ENCODE data around the gene MED20.
A peak's percentile ranks its signal among the peaks of the same experiment; 100 is the strongest.
"Not testable (repeated sequence)": the region's sequence is repeated elsewhere in the genome, so short reads cannot be mapped to it uniquely, and the experiment has no call there.

Gene MED20, protein sequence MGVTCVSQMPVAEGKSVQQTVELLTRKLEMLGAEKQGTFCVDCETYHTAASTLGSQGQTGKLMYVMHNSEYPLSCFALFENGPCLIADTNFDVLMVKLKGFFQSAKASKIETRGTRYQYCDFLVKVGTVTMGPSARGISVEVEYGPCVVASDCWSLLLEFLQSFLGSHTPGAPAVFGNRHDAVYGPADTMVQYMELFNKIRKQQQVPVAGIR

DNA sequence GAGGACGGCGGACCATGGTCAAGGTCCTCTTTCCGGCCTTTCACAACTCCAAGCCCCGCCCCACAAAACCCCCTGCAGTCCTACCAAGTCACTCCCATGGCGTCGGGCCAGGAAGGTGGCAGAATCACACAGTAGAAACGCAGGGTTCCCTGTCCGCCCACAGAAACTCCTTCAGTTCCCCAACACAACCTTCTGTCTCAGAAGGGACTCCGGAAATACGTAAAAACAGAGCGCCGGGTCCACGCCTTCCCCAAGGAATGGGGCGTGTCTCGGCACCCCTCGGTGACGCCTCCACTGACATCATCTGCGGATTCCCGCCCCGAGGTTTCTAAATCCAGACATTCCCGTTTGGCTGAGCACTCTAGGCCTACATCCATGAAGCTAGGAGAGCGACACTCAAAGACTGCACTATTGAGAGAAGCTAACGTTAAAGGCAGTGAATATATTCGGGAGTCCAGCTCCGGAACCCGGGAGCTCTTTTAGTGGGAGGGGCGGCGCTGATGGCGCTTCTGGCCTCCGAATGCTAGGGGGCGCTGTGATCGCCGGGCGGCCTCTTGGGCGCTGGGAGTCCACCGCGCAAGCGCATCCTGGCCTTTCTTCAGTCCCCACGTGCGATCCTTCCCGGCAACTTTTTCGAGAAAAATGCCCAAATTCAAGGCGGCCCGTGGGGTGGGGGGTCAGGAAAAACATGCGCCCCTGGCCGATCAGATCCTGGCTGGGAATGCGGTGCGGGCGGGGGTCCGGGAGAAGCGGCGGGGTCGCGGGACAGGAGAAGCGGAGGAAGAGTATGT lies at the start of gene MED20, which contains the start of gene BYSL:
TSS of gene MED20 (minus strand) at position 219 of the 791 bp plus-strand sequence. CDS start at position 98, 121 bp downstream.
TSS of gene BYSL (plus strand) at position 579 of the 791 bp plus-strand sequence. CDS start at position 643, 64 bp downstream.
- DNase-seq, result peak; percentile 86

DNA sequence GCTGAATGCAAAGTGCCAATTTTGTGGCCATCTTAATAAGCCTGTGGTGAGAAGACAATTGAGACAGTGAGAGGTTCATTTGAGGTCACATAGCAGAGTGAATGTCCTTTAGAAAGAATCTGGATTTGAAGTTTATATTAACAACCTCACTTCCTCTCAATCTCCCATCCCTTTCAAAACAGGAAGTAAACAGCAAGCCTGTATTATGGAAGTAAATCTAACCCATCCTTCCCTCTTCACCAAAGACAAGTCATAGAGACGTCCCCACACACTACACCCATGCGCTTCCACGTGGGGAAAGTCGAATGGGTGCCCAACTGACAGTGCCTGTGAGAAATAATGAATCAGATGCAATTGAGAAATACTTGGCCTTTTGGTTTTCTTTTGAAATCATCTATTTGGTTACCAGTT lies 49.5 kb upstream of the MED20 start:
- DNase-seq, result no peak

DNA sequence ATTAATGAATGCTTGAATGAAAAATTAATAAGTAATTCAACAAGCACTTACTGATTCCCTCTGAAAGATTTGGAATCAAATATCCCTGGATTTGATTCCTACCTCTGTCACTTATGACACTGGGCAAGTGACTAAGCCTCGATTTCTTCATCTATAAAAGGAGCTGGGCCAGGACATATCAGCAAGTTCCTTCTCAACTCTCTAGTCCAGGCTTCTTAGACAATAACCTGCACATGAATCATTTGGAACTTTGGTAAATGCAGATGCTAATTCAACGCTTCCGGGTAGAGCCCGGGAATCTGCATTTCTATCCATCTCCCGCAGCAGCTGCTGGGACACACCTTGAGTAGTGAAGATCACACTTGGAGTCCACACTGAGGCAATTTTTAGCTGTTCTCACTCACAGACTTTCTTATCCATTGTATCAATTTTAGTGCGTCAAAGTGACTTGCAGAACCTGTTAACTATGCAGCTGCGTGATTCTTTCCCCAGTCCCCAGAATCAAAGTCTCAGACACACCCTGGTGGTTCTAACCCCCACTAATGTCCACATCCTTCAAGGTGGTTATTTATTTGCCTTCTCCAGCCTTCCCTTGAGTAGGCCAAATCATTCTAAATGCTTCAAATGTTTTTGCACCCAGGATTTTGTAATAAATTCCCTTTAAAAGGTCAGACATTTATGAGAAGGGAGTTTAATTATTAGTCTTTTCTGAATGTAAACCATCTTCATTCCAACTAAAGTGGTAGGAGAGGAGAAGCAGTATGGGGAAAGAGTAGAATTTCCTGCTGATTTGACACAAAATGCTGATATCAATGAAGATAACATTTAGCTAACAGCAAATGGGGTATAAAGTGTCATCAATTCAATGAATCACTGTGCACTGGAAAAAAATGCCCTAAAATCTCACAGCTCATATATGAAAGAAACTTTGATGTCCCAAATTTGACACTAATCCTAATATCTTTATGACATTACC lies 46.7 kb upstream of the MED20 start:
- DNase-seq, result no peak

DNA sequence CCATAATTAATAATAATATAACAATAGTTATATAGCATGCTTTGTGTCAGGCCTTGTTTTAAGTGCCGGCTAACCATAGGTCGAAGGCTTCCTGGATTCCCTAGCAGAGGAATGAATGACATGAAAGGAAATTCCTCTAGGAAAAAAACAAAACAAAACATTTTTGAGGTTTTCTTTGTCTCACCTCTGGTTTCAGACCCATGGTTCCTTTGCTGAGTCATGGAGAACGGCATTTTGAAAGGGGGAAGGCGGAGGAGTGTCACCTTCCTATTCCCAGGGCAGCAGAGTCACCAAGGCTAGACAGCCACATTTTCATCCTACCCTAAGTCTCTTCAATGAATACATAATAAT lies 46.0 kb upstream of the MED20 start:
- no peak for DNase-seq

DNA sequence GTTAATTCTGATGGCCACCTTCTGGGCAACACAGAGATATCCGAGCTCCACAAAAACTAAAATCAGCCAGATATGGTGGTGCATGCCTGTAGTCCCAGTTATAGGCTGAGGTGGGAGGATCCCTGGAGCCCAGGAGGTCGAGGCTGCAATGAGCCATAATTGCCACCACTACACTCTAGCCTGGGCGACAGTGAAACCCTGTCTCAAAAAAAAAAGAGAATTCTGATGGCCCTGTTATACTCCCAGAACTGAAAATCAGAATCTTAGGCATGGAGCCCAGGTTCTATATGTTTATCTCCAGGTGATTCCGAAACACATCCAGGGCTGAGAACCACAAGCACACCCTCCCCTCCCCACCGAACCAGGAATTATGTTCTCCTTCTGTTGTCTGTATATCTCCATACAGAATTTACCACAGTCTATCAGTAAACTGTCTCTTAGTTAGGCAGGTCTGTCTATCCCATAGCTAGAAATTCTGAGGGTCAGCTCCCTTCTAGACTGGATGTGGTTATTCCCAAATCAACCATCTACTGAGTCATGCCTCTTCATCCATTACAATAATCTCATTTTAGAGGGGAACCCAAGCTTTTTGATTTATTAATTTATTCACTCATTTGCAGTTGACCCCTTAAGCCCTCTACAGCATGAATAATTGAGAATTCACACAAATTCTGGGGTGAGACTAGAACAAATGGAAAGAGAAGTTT lies 45.4 kb upstream of the MED20 start:
- no peak for DNase-seq

DNA sequence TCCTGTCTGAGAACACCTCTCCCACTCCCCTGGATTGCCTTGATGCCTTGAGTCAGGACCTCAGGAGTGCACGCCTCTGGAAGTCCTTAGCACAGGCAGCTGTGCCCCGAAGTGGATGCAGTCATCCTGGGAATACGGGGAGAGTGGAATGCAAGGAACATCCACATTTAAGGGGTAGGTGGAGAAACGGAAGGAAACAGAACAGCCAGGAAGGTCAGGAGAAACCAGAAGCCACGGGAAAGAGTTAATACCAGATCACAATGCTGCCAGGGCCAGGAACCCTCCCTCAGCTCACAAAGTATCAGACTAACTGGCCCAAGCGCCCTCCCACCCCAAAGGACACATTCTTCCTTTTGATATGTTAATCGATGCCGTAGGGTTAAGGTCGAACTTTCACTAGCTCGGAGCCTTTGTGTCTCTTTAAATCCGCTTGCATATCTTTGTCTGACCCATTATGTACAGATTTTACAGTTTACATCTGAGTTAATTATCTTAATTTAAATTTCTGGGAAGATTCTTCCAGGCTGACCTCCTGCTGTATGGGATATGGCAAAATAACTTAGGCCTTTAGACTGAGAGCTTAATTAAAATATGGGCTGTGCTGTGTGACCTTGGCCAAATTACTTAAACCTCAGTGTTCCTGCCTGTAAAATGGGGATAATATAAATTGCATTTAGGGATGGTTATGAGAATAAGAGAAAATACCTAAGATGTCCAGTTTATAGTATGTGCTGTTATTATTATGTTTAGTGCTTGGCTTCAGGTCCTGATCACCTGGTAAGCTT lies 44.7 kb upstream of the MED20 start:
- no peak for DNase-seq

DNA sequence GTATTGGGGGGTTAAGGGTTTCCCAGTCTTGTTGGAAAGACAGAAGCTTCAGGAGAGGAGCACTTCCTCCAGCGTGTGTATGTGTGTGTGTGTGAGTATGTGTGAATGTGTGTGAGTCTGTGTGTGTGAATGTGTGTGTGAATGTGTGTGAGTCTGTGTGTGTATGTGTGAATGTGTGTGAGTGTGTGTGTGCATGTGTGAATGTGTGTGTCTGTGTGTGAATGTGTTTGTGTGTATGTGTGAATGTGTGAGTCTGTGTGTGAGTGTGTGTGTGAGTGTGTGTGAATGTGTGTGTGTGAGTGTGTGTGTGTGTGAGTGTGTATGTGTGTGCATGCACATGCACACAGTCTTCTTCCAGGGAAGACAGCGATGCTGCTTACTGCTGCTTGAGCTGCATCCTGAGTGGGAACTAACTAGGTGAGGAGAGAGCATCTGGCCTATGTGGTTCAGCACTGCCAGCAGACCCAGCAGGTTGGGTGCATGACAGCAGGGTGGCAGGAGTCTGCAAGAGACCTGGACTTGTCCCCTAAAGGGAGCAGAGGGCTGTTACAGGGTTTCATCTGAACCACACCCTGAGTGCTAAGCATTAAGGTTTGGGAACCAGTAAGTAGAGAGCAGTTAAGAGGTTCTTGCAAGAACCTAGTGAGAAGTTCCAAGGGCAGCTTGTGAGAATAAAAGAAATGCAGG lies 43.4 kb upstream of the MED20 start:
- no peak for DNase-seq

DNA sequence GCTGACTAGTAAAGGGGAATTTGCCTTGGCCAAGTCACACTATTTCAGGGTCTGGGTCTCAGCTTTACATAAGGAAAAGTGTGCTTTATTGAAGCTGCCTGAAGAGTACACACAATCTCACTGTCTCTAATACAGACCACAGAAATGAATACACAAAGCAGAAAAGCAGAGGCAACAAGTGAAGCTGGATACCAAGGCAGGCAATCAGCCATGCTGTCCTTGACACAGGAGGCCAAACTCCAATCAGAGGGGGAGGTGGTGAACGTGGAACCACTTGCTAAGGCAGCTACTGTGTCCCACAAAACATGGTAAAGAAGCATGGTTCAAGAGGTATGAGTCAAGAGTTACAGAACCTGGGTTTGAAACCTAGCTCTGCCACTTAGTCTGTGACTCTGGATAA lies 42.4 kb upstream of the MED20 start:
- no peak for DNase-seq

DNA sequence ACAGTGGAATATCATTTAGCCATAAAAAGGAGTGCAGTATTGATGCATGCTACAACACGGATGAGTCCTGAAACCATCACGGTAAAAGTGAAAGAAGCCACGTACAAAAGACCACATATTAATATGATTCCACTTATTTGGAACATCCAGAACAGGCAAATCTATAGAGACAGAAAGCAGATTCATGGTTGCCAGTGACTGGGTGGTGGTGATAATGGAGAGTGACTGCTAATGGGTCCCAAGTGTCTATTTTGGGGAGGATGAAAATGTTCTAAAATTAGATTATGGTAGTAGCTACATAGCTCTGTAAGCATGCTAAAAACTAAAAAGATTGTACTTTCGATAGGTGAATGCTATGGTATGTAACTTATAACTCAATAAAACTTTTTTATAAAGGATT lies 39.1 kb upstream of the MED20 start:
- DNase-seq, result no peak

DNA sequence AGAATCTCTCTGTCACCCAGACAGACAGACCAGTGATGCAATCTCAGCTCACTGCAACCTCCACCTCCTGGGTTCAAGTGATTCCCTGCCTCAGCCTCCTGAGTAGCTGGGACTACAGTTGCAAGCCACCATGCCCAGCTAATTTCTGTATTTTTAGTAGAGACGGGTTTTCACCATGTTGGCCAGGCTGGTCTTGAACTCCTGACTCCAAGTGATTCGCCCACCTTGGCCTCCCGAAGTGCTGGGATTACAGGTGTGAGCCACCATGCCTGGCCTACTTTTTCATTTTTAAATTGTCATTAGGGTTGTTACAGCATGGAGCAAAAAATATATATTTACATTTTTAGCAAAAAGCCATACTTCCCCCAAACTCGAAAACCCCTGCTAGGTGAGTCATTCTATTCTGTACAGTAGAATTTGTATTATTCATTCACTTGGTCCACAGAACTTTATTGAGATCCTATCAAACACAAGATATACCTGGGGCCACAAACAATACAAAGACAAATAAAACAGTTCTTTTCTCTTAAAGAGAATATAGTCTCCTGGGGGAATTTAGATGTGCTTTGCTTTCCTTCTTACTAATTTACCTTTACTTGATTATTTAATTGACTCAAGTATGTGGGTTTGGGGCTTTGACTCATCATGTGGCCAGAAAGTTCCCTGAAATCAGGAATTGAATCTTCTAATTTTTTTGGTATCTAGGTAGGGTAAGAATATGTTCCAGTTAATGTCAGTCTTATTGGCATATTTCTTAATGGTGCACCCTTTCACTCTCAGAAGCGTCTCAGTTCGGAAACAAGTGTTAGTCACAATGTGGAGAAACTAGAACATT lies 37.3 kb upstream of the MED20 start:
- DNase-seq, result no peak

DNA sequence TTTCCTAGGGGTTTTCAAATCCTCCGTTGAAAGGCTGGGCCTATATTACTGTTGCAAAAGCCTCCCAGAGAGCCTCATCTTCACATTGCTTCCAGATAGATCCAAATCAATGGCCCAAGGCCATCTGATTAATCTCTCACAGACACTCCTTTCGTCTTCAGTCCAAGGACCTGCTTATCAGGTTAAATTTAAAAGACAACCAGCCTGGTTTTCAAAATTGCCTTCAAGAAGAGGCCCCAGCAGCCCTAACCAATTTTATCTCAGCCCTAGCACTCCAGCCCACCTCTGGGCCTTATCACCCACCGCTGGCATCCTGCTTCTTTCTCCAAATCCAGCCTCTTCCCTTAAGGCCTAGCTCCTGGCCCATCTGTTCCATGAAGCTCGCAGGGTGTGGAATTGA lies 36.2 kb upstream of the MED20 start:
- DNase-seq, result no peak

DNA sequence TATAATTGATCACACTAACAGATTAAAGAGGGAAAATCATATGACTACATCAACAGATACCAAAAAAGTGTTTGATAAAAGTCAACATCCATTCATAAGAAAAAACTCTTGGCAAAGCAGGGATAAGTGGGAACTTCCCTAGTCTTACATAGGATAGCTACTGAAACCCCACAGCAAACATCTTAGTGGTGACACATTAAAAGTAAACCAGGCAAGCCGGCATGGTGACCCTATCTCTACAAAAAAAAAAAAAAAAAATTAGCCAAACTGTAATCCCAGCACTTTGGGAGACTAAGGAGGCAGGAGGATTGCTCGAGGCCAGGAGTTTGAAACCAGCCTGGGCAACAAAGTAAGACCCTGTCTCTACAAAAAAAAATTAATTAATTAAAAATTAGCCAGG lies 34.5 kb upstream of the MED20 start:
- DNase-seq, result no peak

DNA sequence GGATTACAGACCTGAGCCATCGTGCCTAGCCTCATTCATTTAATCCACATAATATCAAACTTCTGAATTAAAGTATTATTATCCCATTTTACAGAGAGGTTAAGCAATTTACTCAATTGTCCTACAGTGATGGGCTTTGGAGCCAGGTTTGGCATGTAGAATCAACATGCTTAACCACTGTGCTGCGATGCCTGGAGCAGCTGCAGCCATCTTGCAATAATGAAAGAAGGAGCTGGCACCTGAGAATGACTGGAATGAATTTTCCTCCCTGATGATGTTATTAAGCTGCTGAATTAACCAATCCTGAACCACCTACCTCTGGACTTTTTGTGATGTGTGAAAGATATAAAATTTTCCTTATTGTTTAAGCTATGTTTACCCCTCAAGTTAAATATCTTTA lies 33.7 kb upstream of the MED20 start:
- no peak for DNase-seq

DNA sequence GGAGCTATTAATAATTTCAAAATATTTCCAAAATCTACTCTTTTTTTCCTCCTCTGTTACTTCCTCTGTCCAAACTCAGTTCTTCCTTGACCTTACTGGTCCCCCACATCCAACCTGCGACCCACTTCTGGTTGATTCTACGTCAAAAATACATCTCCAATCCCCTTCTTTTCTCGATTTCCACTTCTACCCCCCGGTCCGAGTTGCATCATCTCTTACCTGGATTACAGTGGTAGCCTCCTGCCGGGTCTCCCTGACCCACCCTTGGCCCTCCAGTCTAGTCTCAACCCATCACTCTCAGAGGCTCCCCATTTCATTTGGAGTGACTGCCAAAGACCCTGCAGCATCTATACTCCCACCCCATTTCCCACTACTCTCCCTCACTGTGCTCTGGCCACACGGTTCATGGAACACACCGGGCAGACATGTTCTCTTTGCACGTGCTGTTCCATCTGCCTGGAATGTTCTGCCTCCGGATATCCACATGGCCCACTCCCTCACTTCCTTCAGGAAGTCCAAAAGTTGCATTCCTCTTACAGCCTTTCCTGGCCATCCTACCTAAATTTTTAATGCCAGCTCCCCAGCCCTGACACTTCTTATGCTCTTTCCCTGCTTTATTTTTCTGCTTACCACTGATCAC lies 26.8 kb upstream of the MED20 start:
- no peak for DNase-seq

DNA sequence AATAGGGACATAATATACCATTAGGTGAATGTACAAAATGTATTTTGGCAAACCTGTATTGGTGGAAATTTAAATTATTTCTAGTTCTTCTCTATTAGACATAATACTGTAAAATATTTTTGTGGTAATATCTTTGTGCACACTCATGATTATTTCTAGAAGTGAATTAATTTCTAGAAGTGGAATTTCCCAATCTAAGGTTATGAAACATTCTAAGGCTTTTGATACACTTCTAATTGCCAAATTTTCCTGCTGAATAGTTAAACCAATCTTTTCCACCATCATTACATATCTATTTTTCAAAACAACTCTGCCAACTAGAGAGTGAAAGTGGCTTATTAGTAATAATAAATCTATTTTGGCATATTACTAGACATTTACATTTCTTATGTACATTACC lies 22.5 kb upstream of the MED20 start:
- no peak for DNase-seq

DNA sequence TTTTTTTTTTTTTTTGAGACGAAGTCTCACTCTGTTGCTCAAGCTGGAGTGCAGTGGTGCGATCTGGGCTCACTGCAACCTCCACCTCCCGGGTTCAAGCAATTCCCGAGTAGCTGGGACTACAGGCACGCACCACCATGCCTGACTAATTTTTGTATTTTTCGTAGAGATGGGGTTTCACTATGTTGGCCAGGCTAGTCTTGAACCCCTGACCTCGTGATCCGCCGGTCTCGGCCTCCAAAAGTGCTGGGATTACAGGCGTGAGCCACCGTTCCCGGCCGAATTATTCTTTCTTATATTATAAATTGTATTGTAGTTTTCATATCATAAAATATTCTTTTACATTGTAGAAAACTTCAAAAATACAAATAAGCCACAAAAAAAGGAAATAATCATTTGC lies 21.9 kb upstream of the MED20 start:
- not testable (repeated sequence) for DNase-seq

DNA sequence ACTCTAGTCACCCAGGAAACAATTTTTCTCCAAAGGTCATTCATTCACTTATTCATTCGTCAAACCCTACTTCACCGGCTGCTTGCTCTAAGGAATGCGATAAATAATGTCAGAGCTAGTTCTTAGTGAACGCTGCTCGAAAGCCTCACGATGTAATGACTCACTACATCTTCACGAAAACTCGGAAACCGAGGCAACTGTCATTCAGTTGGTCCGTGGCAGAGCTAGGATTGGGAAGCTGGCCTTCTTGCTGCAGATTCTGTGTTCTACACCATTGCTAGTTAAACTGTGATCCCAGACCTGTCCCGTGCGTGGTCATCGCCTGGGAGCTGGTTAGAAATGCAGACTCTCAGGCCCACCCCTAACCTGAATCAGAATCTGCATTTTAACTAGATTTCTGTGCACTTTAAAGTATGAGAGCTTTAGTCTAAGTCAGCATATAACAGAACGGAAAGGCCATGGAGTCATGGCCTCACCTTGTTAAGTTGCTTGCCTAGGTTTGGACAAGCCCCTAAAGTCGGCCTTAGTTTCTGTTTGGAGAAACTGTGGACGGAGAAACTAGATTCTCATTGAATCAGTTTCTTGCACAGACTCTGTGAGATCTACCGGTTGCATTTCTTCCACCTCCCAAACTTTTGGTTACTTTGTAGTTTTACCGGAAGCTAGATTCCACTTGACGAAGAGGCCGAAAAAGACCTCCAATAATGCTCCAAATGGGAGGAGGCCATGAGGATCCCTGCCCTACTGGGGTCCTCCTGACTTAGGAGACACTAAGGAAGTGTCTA lies 21.3 kb upstream of the MED20 start:
- DNase-seq, result no peak

DNA sequence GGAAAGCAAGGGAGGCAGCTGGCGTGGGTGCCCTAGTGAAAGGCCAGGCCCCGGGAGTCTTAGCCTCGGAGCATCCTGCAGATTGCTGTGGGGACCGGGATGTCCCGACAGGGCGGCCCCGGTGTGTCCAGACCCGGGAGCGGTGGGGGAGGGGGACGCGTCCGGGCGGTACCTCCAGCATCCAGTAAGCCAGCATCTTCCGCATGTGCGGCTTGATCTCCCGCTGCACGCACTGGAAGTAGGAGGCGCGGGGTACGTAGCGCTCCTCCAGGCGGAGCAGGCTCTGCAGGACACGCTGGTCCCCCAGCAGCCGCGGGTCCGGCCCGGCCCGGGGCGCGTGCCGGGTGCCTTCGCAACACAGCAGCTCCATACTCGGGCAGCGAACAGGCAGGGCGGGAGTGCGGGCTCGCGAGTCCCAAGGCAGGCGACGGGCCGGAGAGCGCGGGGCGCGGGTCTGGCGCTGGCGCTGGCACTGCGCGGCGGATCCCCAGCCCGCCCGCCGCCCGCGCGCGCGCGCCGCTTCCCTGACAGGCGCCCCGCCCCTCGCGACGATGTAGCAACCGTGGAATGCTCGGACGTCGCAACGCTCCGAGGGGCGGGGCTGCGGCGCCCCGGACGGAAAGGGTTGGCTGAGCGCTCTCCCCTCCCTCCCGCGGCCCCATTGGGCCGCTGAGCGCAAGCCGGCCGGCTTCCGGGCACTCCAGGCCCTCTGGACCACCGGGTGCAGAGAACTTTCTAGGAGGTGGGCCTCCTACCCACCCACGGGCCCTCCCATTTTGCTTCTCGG lies 20.5 kb upstream of the MED20 start, which contains the start of gene CCND3:
TSS of gene CCND3 (minus strand) at position 529 of the 787 bp plus-strand sequence. CDS start at position 370, 159 bp downstream.
- DNase-seq, result peak; percentile 56

Data from DMS 273 treated with DMSO at 0.1 percent for 48 hours (cell line).